Urothelium cell line (cell line): Measurements from ENCODE around the gene GRIK5.

ENCODE experiments used
- DNase-seq: peaks from one replicate; pipeline ENCODE4 v3.0.0; 2011; ENCODE audit warnings: low spot score, mixed read lengths
- FAIRE-seq: peaks from 2 replicates; lab custom pipeline; 2011; peaks lifted over from hg19 to GRCh38; lab: Jason Lieb, UNC

GRIK5 gene

DNA sequence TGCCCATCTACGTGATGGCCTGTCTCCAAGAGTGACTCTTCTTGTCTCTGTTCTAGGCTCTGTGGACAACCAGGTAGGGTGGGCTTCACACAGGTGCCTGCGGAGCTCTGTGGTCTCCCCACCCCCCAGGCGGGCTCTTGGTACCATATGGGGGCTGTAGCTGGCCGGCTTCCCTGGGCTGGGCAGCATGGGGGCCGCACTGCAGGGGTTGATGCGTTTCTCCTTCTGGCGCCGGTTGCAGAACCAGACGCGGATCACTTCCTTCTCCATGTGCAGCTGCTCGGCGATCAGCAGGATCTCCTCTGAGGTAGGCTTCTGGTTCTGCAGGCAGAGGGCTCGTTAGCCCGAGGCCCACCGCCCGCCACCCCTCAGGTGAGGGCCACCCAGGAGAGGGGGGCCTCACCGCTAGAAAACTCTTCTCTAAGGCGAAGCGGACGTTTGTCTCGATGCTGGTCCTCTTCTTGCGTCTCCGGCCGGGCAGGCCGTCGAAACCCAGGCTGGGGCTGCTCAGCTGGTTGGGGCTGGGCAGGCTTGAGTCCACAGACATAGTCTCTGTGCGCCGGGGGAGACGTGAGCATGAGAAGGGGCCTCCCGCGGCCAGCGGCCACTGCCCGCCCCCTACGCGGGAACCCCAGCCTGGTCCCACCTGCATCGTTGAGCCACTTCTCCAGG is 25.3 kb upstream of the GRIK5 start:
- no peak for FAIRE-seq
- DNase-seq = no peak

DNA sequence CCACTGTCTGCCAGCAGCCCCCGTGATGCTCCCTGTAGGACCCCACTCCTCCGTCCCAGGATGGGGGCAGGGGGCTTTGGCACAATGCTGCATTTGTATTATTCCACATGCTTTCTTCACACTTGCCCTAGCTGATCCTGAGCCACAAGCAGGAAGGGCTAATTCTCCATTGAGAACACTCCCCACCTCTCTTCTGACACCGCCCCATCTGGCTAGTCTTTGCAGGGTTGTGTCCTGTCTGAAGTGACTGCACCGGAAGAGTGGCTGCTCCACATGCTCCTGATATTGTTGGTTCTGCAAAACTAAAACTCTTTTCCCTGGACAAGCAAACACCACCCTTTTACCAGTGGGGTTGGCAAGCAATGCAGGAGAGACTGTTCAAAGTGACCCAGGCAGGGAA is 23.9 kb upstream of the GRIK5 start:
- no peak for DNase-seq
- no peak for FAIRE-seq

DNA sequence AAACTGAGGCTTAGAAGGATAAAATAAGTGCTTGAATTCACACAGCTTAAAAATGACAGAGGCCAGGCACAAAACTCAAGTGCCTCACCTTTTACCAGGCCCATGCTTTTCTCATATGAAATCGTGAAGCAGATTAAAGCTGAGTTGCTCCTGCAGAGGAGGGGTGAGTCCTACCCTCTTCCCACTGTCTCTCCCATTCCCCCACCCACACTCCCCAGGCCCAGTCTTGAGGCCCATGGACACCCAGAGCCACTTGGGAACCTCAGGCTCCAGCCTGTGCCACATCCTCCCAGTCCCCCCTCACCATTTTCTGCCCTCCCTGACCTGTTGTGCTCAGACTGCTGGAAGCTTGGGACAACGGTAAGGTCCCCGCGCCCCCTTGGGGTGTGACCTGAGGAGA is 23.5 kb upstream of the GRIK5 start:
- FAIRE-seq (no peak), DNase-seq (no peak)

DNA sequence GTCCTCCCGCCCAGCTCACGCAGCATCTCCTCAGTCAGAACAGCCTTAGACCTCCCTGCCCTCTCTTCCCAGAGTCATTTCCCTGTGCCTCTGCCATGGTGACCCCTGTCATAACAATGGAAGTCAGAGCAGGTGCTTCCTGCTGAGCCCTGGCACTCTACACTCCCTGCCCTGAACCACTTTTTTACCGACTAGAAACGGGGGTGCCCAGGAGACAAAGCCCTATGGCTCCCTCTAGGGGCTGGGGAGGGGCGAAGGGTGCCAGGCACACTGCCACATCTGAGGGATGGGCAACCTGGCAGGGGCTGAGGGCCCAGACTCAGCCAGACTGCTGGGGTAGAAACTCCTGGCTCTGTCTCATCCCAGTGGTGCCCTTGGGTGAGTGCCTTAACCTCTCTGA is 22.3 kb upstream of the GRIK5 start:
- DNase-seq = no peak
- no peak for FAIRE-seq

DNA sequence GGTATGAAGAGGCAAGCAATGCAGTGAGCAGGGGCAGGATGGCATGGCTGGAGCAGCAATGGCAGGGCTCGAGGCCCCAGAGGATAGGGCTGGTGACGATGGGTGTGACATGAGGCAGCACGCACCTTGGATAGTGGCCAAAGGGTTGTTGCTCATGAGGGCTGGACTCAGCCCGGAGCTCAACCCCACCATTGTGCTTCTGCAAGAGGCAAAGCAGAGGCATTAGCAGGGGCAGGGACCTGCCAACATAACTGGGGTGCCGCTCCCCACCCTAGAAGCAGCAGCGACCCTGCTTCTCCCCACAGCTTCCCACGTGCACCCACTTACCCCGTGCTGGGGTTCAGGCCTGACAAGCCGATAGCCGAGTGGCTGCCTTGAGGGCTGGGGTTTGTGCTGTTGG is 21.7 kb upstream of the GRIK5 start:
- DNase-seq = no peak

DNA sequence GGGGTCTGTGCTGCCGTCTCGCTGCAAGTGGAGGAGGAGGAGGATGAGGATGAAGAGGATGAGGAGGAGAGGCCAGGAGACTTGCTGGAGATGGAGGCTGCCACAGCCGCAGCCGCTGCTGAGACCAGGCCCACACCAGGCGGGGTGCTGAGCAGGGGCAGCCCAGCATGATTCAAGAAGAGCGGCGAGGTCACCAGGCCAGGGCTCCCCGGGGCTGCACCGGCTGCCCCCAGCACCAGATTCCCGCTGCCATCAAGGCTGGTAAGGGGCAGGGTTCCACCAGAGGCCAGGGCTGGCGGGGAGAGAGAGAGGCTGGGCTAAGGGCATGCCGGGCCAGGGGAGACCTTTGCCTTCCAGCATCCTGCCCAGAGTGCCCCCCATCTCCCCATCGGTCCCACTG is 21.3 kb upstream of the GRIK5 start:
- FAIRE-seq (no peak), DNase-seq (no peak)

More for the DNA sequence above, 21.7 kb upstream of the GRIK5 start:
- no peak for FAIRE-seq

DNA sequence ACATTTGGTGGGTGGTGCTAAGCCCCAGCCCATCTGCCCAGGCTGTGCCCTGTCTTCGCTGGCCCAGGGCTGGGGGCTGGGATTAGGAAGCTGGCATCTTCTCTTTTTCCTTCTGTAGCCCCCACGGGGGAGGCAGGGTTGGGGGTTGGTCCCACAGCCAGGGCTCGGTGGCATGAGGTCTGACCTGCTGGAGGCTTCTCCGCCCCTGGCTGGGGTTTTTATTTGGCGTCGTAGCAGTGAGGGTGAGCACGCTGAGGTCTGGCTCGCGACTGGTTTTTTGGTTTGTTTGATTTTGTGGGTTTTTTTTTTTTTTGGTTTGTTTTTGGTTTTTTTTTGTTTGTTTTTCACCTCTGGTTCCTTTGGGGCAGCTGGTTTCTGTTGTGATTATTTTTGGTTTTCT is 20.7 kb upstream of the GRIK5 start:
- FAIRE-seq = no peak
- DNase-seq = no peak

DNA sequence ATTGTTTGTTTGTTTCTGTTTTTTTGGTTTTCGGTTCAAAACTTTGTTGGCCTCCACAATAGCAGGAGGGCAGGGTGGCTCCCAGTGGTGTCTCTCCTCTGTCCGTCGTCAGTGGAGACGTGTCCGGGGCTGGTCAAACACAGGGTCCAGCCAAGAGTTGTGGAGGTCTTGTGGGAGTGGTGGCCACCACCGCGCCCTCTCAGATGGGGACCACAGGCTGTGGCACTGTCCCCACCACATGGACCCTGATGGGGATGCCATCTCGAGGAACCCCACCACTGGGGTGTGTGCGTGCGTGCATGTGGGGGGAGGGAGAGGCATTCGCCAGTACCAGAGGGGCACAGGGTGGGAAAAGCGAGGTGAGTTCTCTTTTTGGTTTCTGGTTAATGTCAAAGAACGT is 19.8 kb upstream of the GRIK5 start:
- no peak for FAIRE-seq
- DNase-seq = no peak

DNA sequence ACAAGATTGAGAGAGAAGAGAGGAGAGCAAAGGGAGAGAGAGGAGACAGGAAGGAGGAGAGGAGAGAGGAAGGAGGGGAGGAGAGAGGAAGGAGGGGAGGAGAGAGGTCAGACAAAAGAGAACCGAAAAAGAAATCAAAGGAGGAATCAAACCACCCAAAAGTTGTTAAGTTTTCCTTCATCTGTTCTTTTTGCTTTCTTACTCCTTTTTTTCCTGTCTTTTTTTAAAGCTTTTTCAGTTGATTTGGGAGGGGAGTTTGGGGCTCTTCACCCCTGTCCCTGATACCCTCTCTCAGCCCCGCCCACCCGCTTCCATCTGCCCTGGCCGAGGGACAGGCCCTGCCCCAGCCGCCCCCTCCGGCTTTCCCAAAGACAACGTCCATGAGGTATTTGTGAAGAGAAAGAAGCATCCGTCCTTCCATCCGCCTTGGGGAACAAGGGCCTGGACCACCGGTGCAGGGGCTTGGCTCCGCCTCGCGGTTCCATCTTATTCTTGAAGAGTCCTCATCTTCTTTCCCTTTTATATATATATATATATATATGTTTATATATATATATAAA is 19.3 kb upstream of the GRIK5 start:
- no peak for DNase-seq

DNA sequence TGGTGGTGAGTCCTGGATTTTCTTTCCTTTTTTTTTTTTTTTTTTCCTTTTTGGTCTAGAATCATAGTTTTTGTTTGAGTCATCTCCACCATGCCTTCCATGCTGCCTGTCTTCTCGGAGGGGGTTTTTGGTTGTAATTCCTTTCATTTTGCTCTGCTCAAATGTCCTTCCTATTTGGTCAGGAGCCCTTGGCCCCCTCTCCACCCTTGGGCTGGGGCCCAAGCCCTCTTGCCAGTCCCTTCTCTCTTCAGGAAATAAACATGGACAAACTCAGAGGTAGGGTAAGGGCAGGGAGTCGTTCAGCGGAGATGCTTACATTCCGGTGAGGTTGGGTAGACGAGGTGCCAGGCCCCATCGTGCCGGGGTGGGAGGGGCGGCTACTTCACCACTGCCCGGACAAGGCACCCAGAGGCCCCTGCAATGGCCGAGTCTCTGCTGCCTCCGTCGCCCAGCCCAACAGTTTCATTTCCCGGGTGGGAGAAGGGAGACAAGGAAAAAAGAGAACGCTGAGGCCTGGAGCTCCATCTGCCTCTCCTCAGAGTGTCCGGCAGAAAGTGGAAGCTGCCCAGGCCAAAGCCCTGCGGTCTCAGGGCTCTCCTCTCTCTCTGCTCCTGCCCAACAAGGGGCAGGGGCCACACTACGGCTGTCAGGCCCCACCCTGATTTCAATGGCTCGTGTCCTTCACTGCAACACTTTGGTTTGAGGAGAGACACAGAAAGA is 18.6 kb upstream of the GRIK5 start:
- peak; percentile 48 for FAIRE-seq

More for the DNA sequence above, 19.3 kb upstream of the GRIK5 start:
- no peak for FAIRE-seq

DNA sequence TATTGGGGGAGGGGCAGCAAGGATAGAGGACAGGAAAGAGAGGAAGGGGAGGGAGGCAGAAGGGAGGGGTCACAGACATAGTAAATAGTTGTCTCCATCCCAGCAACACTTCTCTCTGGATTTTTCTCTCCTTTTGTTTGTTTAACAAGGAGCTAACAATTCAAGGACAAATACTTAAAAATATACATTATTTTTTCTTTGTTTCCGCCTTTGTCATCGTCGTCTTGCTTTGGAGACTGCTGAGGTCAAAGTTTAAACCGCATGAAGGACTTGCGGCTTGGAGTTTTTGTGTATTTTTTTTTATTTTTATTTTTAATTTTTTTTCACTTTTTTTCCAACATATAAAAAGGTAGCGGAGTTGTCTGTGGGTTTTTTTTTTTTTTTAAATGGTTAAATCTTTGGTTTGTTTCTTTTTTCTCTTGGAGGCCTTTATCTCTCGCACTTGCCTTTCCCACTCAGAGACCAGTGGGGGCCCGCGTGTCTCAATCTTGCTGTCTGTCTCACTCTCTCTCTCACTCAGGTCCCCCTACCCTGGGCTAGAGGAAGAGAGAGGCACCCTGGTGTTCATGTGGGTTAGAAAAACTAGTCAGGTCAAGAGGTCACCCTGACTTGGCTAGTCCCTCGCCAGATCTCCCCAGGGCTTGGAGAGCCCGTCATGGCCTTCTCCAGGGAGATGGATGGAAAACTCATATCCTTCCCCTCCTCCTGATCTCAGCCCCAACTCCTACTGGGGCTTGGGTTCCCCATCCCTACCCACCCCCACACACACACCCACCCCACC is 17.0 kb upstream of the GRIK5 start:
- no peak for DNase-seq
- FAIRE-seq = no peak

More for the DNA sequence above, 18.6 kb upstream of the GRIK5 start:
- peak; percentile 76 for DNase-seq

DNA sequence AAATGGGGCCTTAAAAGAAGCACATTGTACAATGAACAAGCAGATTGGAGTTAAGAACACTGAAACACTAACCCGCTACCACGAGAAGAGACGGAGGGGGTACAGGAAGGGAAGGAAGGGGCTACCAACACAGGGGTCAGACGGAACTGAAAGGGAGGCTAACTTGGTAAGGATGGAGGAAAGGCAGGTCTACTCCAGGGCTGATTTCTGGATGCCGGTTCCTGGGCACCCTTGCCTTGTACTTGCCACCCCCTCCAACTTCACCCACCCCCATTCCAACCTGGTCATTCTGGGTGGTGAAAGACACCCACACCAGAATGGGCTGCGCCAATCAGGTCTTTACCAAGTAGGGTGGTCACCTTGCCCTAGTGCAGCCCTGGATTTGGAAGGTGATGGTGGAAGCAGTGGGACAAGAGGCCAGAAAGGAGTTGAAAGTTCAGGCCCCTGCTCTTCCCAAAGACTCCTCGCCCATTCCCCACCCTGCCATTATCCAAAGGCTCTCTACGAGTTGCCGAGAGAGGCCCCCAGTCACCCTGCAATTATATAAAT is 16.3 kb upstream of the GRIK5 start:
- FAIRE-seq = no peak
- DNase-seq = no peak

DNA sequence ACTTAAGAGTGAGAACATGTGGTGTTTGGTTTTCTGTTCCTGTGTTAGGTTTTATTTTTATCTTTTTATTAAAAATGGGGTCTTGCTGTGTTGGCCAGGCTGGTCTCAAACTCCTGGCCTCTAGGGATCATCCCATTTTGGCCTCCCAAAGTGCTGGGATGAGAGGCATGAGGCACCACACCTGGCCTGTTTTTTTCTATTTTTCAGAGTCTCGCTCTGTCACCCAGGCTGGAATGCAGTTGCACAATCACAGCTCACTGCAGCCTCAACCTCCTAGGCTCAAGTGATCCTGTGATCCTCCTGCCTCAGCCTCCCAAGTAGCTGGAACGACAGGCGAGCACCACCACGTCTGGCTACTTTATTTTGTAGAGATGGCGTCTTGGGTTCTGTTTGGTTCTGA is 13.5 kb upstream of the GRIK5 start:
- DNase-seq (no peak), FAIRE-seq (no peak)

DNA sequence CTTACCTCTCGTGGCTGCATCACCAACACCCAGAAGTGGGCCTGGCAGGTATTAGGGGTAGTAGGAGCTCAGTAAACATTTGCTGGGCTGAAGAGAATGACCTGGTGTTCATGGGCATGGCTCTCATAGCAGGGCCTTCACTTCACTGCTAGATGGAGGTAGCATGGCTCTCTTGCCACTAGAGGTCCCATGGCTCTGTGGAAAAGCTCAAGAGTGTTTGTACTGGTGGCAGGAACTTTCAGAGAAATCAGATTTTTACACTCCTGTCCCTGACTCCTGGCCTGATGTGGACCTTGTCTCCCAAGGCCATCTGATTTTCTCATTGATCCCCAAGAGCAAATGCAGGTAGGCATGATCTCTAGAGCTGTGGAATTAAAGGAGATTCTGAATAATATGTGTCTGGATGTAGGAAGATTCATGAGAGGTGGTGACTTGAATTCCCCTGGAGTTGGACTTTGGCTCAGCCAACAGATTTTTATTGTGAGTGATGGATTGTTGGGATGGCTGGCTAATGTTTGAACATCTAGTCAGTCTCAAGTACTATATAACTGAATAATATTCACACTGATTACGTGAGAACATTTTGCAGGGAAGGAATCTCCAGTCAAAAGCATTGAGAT is 11.7 kb upstream of the GRIK5 start:
- DNase-seq (peak; percentile 43), FAIRE-seq (no peak)

DNA sequence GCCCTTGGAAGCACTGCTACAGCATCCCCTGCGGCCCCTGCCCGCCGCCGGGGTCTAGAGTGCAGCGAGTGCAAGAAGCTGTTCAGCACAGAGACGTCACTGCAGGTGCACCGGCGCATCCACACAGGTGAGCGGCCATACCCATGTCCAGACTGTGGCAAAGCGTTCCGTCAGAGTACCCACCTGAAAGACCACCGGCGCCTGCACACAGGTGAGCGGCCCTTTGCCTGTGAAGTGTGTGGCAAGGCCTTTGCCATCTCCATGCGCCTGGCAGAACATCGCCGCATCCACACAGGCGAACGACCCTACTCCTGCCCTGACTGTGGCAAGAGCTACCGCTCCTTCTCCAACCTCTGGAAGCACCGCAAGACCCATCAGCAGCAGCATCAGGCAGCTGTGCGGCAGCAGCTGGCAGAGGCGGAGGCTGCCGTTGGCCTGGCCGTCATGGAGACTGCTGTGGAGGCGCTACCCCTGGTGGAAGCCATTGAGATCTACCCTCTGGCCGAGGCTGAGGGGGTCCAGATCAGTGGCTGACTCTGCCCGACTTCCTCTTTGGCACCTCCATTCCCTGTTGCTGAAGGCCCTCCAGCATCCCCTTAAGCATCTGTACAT is 10.9 kb upstream of the GRIK5 start:
- DNase-seq = no peak
- no peak for FAIRE-seq

DNA sequence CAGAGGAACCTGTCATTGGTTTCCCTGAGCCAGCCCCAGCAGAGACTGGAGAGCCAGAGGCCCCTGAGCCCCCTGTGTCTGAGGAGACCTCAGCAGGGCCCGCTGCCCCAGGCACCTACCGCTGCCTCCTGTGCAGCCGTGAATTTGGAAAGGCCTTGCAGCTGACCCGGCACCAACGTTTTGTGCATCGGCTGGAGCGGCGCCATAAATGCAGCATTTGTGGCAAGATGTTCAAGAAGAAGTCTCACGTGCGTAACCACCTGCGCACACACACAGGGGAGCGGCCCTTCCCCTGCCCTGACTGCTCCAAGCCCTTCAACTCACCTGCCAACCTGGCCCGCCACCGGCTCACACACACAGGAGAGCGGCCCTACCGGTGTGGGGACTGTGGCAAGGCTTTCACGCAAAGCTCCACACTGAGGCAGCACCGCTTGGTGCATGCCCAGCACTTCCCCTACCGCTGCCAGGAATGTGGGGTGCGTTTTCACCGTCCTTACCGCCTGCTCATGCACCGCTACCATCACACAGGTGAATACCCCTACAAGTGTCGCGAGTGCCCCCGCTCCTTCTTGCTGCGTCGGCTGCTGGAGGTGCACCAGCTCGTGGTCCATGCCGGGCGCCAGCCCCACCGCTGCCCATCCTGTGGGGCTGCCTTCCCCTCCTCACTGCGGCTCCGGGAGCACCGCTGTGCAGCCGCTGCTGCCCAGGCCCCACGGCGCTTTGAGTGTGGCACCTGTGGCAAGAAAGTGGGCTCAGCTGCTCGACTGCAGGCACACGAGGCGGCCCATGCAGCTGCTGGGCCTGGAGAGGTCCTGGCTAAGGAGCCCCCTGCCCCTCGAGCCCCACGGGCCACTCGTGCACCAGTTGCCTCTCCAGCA is 10.1 kb upstream of the GRIK5 start:
- FAIRE-seq (no peak), DNase-seq (no peak)

DNA sequence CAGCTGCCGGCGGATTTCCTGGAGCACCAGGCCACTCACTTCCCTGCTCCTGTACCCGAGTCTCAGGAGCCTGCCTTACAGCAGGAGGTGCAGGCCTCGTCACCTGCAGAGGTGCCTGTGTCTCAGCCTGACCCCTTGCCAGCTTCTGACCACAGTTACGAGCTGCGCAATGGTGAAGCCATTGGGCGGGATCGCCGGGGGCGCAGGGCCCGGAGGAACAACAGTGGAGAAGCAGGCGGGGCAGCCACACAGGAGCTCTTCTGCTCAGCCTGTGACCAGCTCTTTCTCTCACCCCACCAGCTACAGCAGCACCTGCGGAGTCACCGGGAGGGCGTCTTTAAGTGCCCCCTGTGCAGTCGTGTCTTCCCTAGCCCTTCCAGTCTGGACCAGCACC is 9.3 kb upstream of the GRIK5 start:
- FAIRE-seq = no peak

DNA sequence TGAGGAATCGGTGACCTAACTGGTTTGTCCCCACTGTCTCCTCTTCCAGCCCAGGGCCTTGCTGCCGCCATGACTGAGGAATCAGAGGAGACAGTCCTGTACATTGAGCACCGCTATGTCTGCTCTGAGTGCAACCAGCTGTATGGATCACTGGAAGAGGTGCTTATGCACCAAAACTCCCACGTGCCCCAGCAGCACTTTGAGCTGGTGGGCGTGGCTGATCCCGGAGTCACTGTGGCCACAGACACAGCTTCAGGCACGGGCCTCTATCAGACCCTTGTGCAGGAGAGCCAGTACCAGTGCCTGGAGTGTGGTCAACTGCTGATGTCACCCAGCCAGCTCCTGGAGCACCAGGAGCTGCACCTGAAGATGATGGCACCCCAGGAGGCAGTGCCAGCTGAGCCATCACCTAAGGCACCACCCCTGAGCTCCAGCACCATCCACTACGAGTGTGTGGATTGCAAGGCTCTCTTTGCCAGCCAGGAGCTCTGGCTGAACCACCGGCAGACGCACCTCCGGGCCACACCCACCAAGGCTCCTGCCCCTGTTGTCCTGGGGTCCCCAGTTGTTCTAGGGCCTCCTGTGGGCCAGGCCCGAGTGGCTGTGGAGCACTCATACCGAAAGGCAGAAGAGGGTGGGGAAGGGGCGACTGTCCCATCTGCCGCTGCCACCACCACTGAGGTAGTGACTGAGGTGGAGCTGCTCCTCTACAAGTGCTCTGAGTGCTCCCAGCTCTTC is 8.7 kb upstream of the GRIK5 start:
- no peak for DNase-seq
- FAIRE-seq = no peak

More for the DNA sequence above, 9.3 kb upstream of the GRIK5 start:
- DNase-seq = no peak

DNA sequence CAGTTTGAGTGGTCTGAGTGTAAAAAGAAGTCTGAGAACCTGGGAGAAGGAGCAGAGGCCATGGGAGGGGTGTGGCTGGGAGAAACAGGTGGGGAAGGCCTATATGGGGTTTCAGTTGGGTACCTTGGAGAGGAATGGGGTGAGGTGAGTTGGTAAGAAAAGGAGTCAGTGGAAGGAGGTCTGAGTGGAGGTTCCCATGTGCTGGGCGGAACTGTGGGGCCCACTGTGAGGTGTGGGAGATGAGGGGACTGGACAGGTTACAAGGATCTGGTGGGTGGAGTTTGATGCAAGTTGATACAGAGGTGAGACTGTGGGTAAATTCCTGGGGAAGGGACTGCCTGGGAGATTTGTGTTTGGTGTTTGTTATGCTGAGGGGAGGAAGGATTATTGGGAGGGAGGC is 8.1 kb upstream of the GRIK5 start:
- no peak for DNase-seq
- FAIRE-seq = no peak
